Measurements from ENCODE around the gene OLA1.

OLA1 gene

GRCh38 chr2:174224665-174225288 is 23.6 kb downstream of the OLA1 start:
- no peak for DNase-seq (ENCODE audit: low read depth in 2 of 3, low spot score in 1 of 3)

- no peak for DNase-seq (ENCODE audit: low read depth in 2 of 3, low spot score in 1 of 3)
Observed at GRCh38 chr2:174224125-174224524, 24.2 kb downstream of the OLA1 start.

- DNase-seq (ENCODE audit: low read depth in 2 of 3, low spot score in 1 of 3): no peak
Observed at GRCh38 chr2:174223388-174223787, 24.9 kb downstream of the OLA1 start.

- DNase-seq (ENCODE audit: low read depth in 2 of 3, low spot score in 1 of 3): no peak
Observed at GRCh38 chr2:174222154-174222553, 26.2 kb downstream of the OLA1 start.

- no peak for DNase-seq (ENCODE audit: low read depth in 2 of 3, low spot score in 1 of 3)
Observed at GRCh38 chr2:174219321-174219720, 29.0 kb downstream of the OLA1 start.

- no peak for DNase-seq (ENCODE audit: low read depth in 2 of 3, low spot score in 1 of 3)
Observed at GRCh38 chr2:174218773-174219172, 29.6 kb downstream of the OLA1 start.

GRCh38 chr2:174217869-174218268 is 30.5 kb downstream of the OLA1 start:
- DNase-seq (ENCODE audit: low read depth in 2 of 3, low spot score in 1 of 3): no peak

- DNase-seq (ENCODE audit: low read depth in 2 of 3, low spot score in 1 of 3): no peak
Observed at GRCh38 chr2:174211954-174212353, 36.4 kb downstream of the OLA1 start.

- no peak for DNase-seq (ENCODE audit: low read depth in 2 of 3, low spot score in 1 of 3)
Observed at GRCh38 chr2:174210862-174211261, 37.5 kb downstream of the OLA1 start.

- no peak for DNase-seq (ENCODE audit: low read depth in 2 of 3, low spot score in 1 of 3)
Observed at GRCh38 chr2:174209325-174209724, 39.0 kb downstream of the OLA1 start.

- DNase-seq (ENCODE audit: low read depth in 2 of 3, low spot score in 1 of 3): no peak
Observed at GRCh38 chr2:174208026-174208425, 40.3 kb downstream of the OLA1 start.

GRCh38 chr2:174205562-174205961 is 42.8 kb downstream of the OLA1 start:
- no peak for DNase-seq (ENCODE audit: low read depth in 2 of 3, low spot score in 1 of 3)

- DNase-seq (ENCODE audit: low read depth in 2 of 3, low spot score in 1 of 3): no peak
Observed at GRCh38 chr2:174202188-174202587, 46.1 kb downstream of the OLA1 start.

- DNase-seq (ENCODE audit: low read depth in 2 of 3, low spot score in 1 of 3): no peak
Observed at GRCh38 chr2:174198846-174199564, 49.3 kb downstream of the OLA1 start.

GRCh38 chr2:174195253-174195652 is 53.1 kb downstream of the OLA1 start:
- no peak for DNase-seq (ENCODE audit: low read depth in 2 of 3, low spot score in 1 of 3)

GRCh38 chr2:174193737-174194136 is 54.6 kb downstream of the OLA1 start:
- DNase-seq (ENCODE audit: low read depth in 2 of 3, low spot score in 1 of 3): no peak

- DNase-seq (ENCODE audit: low read depth in 2 of 3, low spot score in 1 of 3): no peak
Observed at GRCh38 chr2:174192664-174193063, 55.7 kb downstream of the OLA1 start.

- DNase-seq (ENCODE audit: low read depth in 2 of 3, low spot score in 1 of 3): no peak
Observed at GRCh38 chr2:174191342-174192074, 56.8 kb downstream of the OLA1 start.

GRCh38 chr2:174184915-174185314 is 63.4 kb downstream of the OLA1 start:
- no peak for DNase-seq (ENCODE audit: low read depth in 2 of 3, low spot score in 1 of 3)

- DNase-seq (ENCODE audit: low read depth in 2 of 3, low spot score in 1 of 3): no peak
Observed at GRCh38 chr2:174184504-174184903, 63.8 kb downstream of the OLA1 start.

GRCh38 chr2:174183076-174183475 is 65.3 kb downstream of the OLA1 start:
- DNase-seq (ENCODE audit: low read depth in 2 of 3, low spot score in 1 of 3): no peak

GRCh38 chr2:174181368-174181767 is 67.0 kb downstream of the OLA1 start:
- no peak for DNase-seq (ENCODE audit: low read depth in 2 of 3, low spot score in 1 of 3)

Data from stimulated activated CD4-positive, alpha-beta T cell treated with anti-CD3 and anti-CD28 coated beads, Interleukin-12 subunit alpha, Interleukin-12 subunit beta, amount 100 ng/mL, for 48 hours (primary cell).